DMS 273 (cell line): ENCODE data around the gene SP100.
"Not testable (repeated sequence)": the region's sequence is repeated elsewhere in the genome, so short reads cannot be mapped to it uniquely, and the experiment has no call there.

ENCODE experiments used
- DNase-seq: peaks from one replicate; lab custom pipeline; 2025; ENCODE audit not compliant: unreplicated experiment; lab: John Stamatoyannopoulos, UW

The SP100 gene

GRCh38 chr2:230418341-230419016 is 2.5 kb downstream of the SP100 start:
- DNase-seq = no peak

- no peak for DNase-seq
Observed at GRCh38 chr2:230419181-230419580, 3.2 kb downstream of the SP100 start.

- DNase-seq = no peak
Observed at GRCh38 chr2:230422149-230422548, 6.1 kb downstream of the SP100 start.

GRCh38 chr2:230423851-230424458 is 8.0 kb downstream of the SP100 start:
- DNase-seq = no peak

- DNase-seq = no peak
Observed at GRCh38 chr2:230425377-230425776, 9.4 kb downstream of the SP100 start.

GRCh38 chr2:230429513-230429912 is 13.5 kb downstream of the SP100 start:
- no peak for DNase-seq

- no peak for DNase-seq
Observed at GRCh38 chr2:230430957-230431910, 15.2 kb downstream of the SP100 start.

- DNase-seq = no peak
Observed at GRCh38 chr2:230434677-230435324, 18.8 kb downstream of the SP100 start.

- no peak for DNase-seq
Observed at GRCh38 chr2:230435431-230435830, 19.4 kb downstream of the SP100 start.

- not testable (repeated sequence) for DNase-seq
Observed at GRCh38 chr2:230439121-230439520, 23.1 kb downstream of the SP100 start.

GRCh38 chr2:230439590-230439989 is 23.6 kb downstream of the SP100 start:
- DNase-seq = no peak

- DNase-seq = no peak
Observed at GRCh38 chr2:230441227-230441897, 25.4 kb downstream of the SP100 start.

GRCh38 chr2:230443541-230443940 is 27.5 kb downstream of the SP100 start:
- DNase-seq = no peak

GRCh38 chr2:230444832-230445231 is 28.8 kb downstream of the SP100 start:
- no peak for DNase-seq

GRCh38 chr2:230447036-230447435 is 31.0 kb downstream of the SP100 start:
- DNase-seq = no peak

- no peak for DNase-seq
Observed at GRCh38 chr2:230447455-230448451, 31.8 kb downstream of the SP100 start.

GRCh38 chr2:230449901-230450467 is 34.0 kb downstream of the SP100 start:
- DNase-seq = no peak

GRCh38 chr2:230453006-230453405 is 37.0 kb downstream of the SP100 start:
- no peak for DNase-seq

GRCh38 chr2:230455005-230455684 is 39.1 kb downstream of the SP100 start:
- DNase-seq = no peak
